GM12873 (cell line): ENCODE measurements around the gene FSTL5.

Experiments used
- TF ChIP-seq, protein P1 (sequence below): IDR thresholded peaks from 2 replicates; pipeline ENCODE4 v1.5.1; 2012; ENCODE audit warnings: low read depth, mild to moderate bottlenecking, moderate library complexity, low read length, control low read depth; ENCODE audit not compliant: insufficient read depth; ENCODE audit errors: missing control alignments

Gene FSTL5

DNA sequence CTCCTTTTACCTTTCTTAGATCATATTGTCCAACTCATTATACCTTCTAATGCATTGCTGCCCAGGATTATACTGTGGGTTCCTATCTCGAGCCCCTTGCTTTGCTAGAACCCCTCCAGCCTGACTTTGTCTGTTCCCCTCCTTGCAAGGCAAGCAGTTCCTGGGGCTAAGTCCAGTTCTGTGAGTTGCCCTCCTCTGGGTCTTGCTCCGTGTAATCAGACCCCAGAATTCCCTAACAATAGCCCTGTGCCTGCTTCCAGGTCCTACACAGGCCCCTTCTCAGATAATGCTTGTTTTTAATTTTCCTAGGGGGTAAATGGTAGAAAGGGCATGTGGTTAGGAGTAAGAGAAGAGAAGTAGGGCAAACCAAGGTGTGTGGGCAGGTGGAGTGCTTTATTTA lies 145.9 kb downstream of the FSTL5 start:
- TF ChIP-seq, protein P1, sequence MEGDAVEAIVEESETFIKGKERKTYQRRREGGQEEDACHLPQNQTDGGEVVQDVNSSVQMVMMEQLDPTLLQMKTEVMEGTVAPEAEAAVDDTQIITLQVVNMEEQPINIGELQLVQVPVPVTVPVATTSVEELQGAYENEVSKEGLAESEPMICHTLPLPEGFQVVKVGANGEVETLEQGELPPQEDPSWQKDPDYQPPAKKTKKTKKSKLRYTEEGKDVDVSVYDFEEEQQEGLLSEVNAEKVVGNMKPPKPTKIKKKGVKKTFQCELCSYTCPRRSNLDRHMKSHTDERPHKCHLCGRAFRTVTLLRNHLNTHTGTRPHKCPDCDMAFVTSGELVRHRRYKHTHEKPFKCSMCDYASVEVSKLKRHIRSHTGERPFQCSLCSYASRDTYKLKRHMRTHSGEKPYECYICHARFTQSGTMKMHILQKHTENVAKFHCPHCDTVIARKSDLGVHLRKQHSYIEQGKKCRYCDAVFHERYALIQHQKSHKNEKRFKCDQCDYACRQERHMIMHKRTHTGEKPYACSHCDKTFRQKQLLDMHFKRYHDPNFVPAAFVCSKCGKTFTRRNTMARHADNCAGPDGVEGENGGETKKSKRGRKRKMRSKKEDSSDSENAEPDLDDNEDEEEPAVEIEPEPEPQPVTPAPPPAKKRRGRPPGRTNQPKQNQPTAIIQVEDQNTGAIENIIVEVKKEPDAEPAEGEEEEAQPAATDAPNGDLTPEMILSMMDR: no peak

DNA sequence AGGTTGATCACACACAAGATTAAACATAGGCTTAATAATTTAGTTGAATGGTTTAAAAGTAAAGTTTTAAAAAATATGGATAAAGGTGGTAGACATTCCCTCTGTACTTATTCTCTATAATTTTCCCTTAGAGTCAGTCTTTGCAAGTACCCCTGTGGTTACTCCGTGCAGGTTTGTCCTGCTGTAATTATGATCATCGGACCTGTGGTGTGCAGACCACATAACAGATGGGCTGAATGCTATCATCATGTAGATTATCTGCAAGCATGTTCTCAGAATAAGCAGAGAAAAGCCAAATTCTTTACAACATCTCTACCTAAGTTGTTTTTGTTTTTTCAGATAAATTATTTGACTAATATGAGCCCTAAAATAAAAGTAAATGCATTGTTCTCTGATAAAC lies 146.8 kb downstream of the FSTL5 start:
- TF ChIP-seq, protein P1: no peak

DNA sequence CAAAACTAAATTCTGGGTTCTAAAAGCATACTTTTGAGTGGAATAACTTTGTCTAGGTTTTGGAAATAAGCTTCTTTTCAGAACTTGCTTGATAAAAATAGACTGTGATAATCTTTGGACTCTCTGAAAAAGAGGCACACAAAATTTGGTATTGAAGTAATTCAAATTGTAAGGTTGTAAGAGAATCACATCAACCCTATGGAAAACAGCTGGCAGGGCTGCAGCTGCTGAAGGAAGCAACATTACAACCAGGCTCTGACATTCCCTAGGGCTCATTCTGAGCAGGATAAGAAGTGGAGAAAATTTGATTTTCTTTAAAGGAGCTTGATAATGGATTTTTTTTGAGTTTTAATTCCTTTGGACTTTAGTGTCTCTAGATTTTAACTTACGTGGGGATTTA lies 147.6 kb downstream of the FSTL5 start:
- TF ChIP-seq, protein P1: no peak

DNA sequence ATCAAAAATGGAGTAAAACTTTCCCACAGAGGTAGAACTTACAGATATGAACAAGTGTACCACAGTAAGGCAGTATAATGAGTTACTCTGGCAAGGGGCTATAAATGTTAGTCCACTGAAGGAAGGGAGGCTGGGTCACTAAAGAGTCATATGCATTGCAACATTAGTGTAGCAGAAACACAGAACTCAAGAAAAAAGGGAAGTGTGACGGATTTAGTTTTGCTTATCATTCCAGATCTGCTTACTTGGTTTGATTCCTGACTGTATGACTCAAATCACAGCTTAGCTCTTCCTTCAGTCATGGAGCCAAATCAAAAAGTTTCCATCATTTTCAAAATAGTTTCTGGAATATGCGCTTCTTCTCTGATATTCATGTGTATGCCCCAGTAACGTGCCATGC lies 148.7 kb downstream of the FSTL5 start:
- TF ChIP-seq, protein P1: no peak

DNA sequence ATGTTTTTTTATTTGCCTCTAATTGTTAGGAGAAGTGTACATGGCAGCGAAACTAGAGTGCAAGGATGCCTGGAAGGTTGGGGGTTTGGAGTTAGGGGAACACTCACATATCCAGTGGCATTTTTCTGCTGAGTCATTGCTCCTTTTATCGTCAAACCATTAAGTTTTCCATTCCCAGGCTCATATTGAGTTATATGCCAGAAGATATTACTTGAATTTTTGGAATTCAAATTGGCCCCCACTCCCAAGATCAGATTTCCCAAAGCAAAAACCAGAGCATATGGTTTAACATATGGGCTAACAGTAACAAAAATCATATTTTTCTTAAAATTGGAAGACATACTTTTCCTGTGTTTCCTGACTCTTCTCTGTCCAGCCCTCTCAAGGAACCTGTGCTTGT lies 152.7 kb downstream of the FSTL5 start:
- TF ChIP-seq, protein P1: no peak

DNA sequence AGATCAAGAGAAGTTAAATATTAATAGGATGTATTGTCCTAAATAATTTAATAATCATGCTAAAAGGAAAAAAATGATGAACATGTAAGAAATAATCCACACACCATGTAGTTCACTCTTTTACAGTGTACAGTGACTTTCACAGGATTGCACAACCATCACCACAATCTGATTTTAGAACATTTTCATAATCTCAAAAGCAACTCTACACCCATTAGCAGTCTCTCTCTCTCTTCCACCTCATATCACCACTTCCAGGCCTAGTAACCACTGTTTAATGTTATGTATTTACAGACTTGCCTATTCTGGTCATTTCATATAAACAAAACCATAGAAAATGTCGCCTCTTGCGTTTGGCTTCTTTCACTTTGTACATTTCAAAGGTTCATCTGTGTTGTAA lies 153.4 kb downstream of the FSTL5 start:
- TF ChIP-seq, protein P1: no peak

DNA sequence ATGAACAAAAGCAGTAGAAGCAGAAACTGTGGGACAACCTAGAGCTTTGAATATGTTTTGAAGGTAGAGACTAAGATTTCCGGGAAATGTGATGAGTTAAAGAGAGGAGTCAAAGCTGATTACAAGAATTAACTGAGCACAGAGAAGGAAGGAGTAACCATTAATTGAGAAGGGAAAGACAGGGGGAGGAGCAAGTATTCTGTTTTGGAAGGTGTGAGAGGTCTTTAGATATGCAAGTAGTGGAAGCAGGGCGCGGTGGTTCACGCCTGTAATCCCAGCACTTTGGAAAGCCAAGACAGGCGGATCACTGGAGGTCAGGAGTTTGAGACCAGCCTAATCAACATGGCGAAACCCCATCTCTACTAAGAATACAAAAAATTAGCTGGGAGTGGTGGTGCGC lies 171.5 kb downstream of the FSTL5 start:
- TF ChIP-seq, protein P1: no peak

DNA sequence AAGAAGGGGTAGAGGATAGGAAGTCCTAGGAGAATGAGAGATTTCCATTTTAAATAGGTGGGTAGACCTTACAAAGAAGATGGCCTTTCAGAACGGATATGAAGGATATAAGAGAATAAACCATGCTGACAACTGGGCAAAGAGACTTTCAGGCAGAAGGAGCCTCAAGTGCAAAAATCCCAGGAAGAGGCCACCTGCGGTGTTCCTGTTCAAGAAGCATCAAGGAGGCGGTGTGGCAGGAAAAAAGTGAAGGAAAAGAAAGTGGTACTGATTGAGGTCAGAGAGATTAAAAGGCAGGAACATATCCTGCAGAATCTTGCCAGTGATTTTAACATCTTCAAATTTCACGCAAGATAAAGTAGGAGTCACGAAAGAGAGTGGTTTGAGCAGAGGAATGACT lies 172.0 kb downstream of the FSTL5 start:
- TF ChIP-seq, protein P1: no peak
